GM12878 (cell line): Measurements from ENCODE around the gene ATRNL1. TPM values are rescaled to one million over a fixed set of nuclear protein-coding genes. Genes with fewer than 3 reads are reported as not detected.

Experiments used
- ATAC-seq: fragments of 200-7000 bp; cut with Tn5 transposase; 3 replicates; pipeline ENCODE4 v1.9.1; 2020; ENCODE audit warnings: mild to moderate bottlenecking, moderate library complexity
- BruUV-seq: library from RNA; stranded (reverse); fragments of 400-500 nt; replicated peaks from 2 replicates; lab custom pipeline; 2021; lab: Mats Ljungman, UMichigan
- CTCF ChIA-PET: fragments of 300-600 bp; sonication (Branson Sonifier 250); formaldehyde crosslinking; extraction: SDS; loops from one replicate; lab custom pipeline; 2021; ENCODE audit warnings: inconsistent platforms; lab: Yijun Ruan, JAX
- POLR2A ChIA-PET: fragments of 350-600 bp; formaldehyde crosslinking; extraction: SDS; loops from one replicate; lab custom pipeline; 2021; ENCODE audit warnings: inconsistent platforms; lab: Charles Lee
- RAD21 ChIA-PET: fragments of 300-600 bp; sonication (Branson Sonifier 250); formaldehyde crosslinking; loops from one replicate; lab custom pipeline; 2023; ENCODE audit warnings: antibody characterized with exemption; ENCODE audit not compliant: unreplicated experiment; lab: Charles Lee
- SMC1A ChIA-PET: fragments of 300-600 bp; sonication (Branson Sonifier 250); formaldehyde crosslinking; loops from one replicate; lab custom pipeline; 2023; ENCODE audit not compliant: unreplicated experiment, uncharacterized antibody; lab: Charles Lee
- DNase-seq: peaks from one replicate; pipeline ENCODE4 v3.0.0-alpha.2; 2011; ENCODE audit warnings: low read depth, low spot score
- FAIRE-seq: peaks from 3 replicates; lab custom pipeline; 2011; peaks lifted over from hg19 to GRCh38; lab: Jason Lieb, UNC
- H2AFZ ChIP-seq: 2 replicates; pipeline ENCODE4 v1.6.0; 2011; ENCODE audit warnings: low read depth, low read length, control low read depth; ENCODE audit not compliant: control insufficient read depth
- H3K27ac ChIP-seq: 2 replicates; pipeline ENCODE4 v1.5.1; 2011; ENCODE audit warnings: control low read depth; ENCODE audit not compliant: control insufficient read depth, insufficient read depth
- H3K27me3 ChIP-seq, 2 experiments: replicated peaks in 1 of 2; 2 replicates each; pipeline versions ENCODE4 v1.6.0 to v1.6.1; 2011; ENCODE audit warnings: low read length in 1 of 2; ENCODE audit not compliant: control insufficient read depth in 2 of 2, insufficient read depth in 2 of 2
- H3K36me3 ChIP-seq, 2 experiments: 2 replicates each; pipeline ENCODE4 v1.5.1; 2011; ENCODE audit warnings: low read length in 1 of 2; ENCODE audit not compliant: control insufficient read depth in 2 of 2, insufficient read depth in 2 of 2
- H3K4me1 ChIP-seq: 2 replicates; pipeline ENCODE4 v1.6.1; 2011; ENCODE audit warnings: mild to moderate bottlenecking, low read length, moderate library complexity, mixed read lengths; ENCODE audit not compliant: control insufficient read depth, insufficient read depth
- H3K4me2 ChIP-seq: 2 replicates; pipeline ENCODE4 v1.6.0; 2011; ENCODE audit warnings: control low read depth; ENCODE audit not compliant: control insufficient read depth, insufficient read depth
- H3K4me3 ChIP-seq: fragments of 200-600 bp; sonication (generic); 2 replicates; pipeline ENCODE4 v1.5.1; 2016
- H3K79me2 ChIP-seq: 2 replicates; pipeline ENCODE4 v1.6.0; 2011; ENCODE audit warnings: low read length; ENCODE audit not compliant: control insufficient read depth, insufficient read depth
- H3K9ac ChIP-seq: 2 replicates; pipeline ENCODE4 v1.8.0; 2011; ENCODE audit warnings: low read length, control low read depth, mixed read lengths; ENCODE audit not compliant: control insufficient read depth, insufficient read depth
- H3K9me3 ChIP-seq: replicated peaks from 3 replicates; pipeline ENCODE4 v1.5.1; 2011; ENCODE audit warnings: mild to moderate bottlenecking, low read length; ENCODE audit not compliant: control insufficient read depth, insufficient read depth
- H4K20me1 ChIP-seq: 2 replicates; pipeline ENCODE4 v1.6.0; 2011; ENCODE audit not compliant: control insufficient read depth, insufficient read depth
- BHLHE40 ChIP-seq, 2 experiments: fragments of 450-650 bp in 1 of 2; IDR thresholded peaks; 2 replicates each; pipeline ENCODE4 v1.6.1; 2011 to 2017; ENCODE audit warnings: low read depth in 2 of 2, borderline replicate concordance in 1 of 2, improper control_type of control experiment in 1 of 2, low read length in 1 of 2, mild to moderate bottlenecking in 1 of 2
- MXI1 ChIP-seq: fragments of 150-350 bp; IDR thresholded peaks from 2 replicates; pipeline ENCODE4 v1.6.1; 2011; ENCODE audit warnings: low read depth, mild to moderate bottlenecking, inconsistent platforms, low read length, improper control_type of control experiment
- RELA ChIP-seq: fragments of 450-650 bp; IDR thresholded peaks from 2 replicates; pipeline ENCODE4 v1.8.0; 2014; ENCODE audit warnings: borderline replicate concordance; ENCODE audit not compliant: partially characterized antibody
- in situ Hi-C: fragments of 300-500 bp; cut with MboI; formaldehyde crosslinking; loops from 9 replicates; pipeline ENCODE4 v1.14.3; 2018; ENCODE audit warnings: mixed read lengths
- intact Hi-C: fragments of 100-400 bp; cut with micrococcal nuclease; formaldehyde crosslinking; loops from one replicate; pipeline ENCODE4 v1.14.2; 2022; ENCODE audit not compliant: unreplicated experiment
- polyA plus RNA-seq, 11 experiments: library from polyadenylated mRNA; depleted of rRNA in 4 of 11; unstranded in 6 of 11; stranded (reverse) in 5 of 11; fragments of >200 nt; fragmentation: Nextera tagmentation in 4 of 11; fragmentation: Illumina TruSeq in 1 of 11; extraction: Ambion mirVana in 4 of 11; extraction: Trizol in 1 of 11; gene quantifications; 1 replicate in 1 of 11; 2 replicates in 10 of 11; pipeline versions ENCODE4 v1.2.1 to v1.2.3, GENCODE V29; 2011 to 2016; ENCODE audit warnings: inconsistent platforms in 2 of 11, missing spikeins in 2 of 11, low read depth in 1 of 11
- total RNA-seq, 4 experiments: library from RNA; depleted of rRNA in 3 of 4; stranded (reverse); fragments of >200 nt in 3 of 4; fragmentation: Illumina TruSeq in 1 of 4; extraction: Trizol in 1 of 4; gene quantifications; 2 replicates each; pipeline versions ENCODE4 v1.2.1 to v1.2.3, GENCODE V29; 2013 to 2021
- TF ChIP-seq, protein P1 (sequence below): fragments of 450-650 bp; IDR thresholded peaks from 2 replicates; pipeline ENCODE4 v1.6.1; 2016; ENCODE audit warnings: mild to moderate bottlenecking, moderate library complexity, borderline replicate concordance

Gene ATRNL1
- total and polyA plus RNA-seq, 10 of the 15 experiments (the other 5 are each of a cell fraction or from before 2014, with no cell fraction given): 0.03 to 1.4 (median 0.34) TPM

DNA sequence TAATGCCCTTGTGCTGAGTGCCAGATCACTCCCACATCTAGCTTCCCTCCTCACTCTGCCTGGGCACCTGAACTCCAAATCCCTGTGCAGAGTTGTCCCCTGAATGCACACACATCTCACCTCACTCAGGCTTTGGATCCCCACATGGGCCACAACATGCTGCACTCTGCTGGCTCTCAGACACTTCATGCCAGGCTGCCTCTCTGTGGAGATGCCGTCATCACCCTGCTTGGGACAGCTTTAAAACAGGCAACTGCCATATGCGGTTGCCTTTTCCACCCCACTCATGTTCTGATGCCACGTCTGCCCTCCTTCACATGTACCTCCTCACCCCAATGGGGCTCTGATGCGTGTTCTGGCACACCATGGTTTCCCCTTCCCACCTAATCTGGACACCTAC is 702.8 kb downstream of the ATRNL1 start (continued):
- TF ChIP-seq, protein P1, sequence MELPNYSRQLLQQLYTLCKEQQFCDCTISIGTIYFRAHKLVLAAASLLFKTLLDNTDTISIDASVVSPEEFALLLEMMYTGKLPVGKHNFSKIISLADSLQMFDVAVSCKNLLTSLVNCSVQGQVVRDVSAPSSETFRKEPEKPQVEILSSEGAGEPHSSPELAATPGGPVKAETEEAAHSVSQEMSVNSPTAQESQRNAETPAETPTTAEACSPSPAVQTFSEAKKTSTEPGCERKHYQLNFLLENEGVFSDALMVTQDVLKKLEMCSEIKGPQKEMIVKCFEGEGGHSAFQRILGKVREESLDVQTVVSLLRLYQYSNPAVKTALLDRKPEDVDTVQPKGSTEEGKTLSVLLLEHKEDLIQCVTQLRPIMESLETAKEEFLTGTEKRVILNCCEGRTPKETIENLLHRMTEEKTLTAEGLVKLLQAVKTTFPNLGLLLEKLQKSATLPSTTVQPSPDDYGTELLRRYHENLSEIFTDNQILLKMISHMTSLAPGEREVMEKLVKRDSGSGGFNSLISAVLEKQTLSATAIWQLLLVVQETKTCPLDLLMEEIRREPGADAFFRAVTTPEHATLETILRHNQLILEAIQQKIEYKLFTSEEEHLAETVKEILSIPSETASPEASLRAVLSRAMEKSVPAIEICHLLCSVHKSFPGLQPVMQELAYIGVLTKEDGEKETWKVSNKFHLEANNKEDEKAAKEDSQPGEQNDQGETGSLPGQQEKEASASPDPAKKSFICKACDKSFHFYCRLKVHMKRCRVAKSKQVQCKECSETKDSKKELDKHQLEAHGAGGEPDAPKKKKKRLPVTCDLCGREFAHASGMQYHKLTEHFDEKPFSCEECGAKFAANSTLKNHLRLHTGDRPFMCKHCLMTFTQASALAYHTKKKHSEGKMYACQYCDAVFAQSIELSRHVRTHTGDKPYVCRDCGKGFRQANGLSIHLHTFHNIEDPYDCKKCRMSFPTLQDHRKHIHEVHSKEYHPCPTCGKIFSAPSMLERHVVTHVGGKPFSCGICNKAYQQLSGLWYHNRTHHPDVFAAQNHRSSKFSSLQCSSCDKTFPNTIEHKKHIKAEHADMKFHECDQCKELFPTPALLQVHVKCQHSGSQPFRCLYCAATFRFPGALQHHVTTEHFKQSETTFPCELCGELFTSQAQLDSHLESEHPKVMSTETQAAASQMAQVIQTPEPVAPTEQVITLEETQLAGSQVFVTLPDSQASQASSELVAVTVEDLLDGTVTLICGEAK: no peak

DNA sequence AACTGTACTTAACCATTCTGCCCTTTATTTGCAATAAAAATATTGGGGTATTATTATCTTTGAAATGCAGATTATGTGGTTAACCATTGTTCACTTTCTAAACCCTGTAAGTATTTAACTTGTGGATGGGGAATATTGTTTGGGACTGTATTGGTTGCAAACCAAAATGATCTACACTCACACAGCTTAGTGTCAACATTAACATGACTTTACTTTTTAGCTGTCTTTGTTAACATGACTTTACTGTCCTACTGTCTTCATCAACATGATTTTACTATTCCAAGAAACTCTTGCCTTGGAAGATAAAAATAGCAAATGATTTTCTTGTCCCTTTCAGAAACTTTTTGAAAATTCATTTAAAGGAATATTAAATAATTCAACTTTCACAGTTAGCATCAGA is 708.3 kb downstream of the ATRNL1 start:
- CTCF ChIA-PET: no interaction called here
- no peak for FAIRE-seq

More for the DNA sequence above, 708.3 kb downstream of the ATRNL1 start:
- ATAC-seq (no peak), DNase-seq (no peak)
- H3K79me2 ChIP-seq: no peaks in the 10 kb centered on the region
- in situ Hi-C loops (no loop called here), intact Hi-C loops (no loop called here)
- H4K20me1 ChIP-seq: no peaks in the 10 kb centered on the region
- no peak overlapping the region for H3K27ac ChIP-seq
- H3K4me3 ChIP-seq: no peak overlapping the region
- no peaks in the 10 kb centered on the region for H3K4me1 ChIP-seq
- ChIA-PET RAD21 (no interaction called here), POLR2A (no interaction called here), SMC1A (interaction anchor here (0.7 kb wide), 1 partner anchor 1065 kb away, joined by 3 read pairs; no protein-coding TSS in a partner anchor)
- no peak overlapping the region for H3K4me2 ChIP-seq
- no peak for TF ChIP-seq BHLHE40 (IDR thresholded peaks at IDR 0.05; ENCODE audit: borderline replicate concordance in 1 of 2, low read depth in 2 of 2, low read length in 1 of 2)
- no peak for TF ChIP-seq RELA
- TF ChIP-seq MXI1: no peak
- H3K9ac ChIP-seq: no peak overlapping the region
- BruUV-seq: no TSS peak
- no peaks in the 10 kb centered on the region for H3K27me3 ChIP-seq
- H2AFZ ChIP-seq: no peak overlapping the region
- H3K36me3 ChIP-seq: no peaks in the 10 kb centered on the region
- H3K9me3 ChIP-seq: no peaks in the 10 kb centered on the region
